Measurements from ENCODE around the gene KIF26B.

DNA sequence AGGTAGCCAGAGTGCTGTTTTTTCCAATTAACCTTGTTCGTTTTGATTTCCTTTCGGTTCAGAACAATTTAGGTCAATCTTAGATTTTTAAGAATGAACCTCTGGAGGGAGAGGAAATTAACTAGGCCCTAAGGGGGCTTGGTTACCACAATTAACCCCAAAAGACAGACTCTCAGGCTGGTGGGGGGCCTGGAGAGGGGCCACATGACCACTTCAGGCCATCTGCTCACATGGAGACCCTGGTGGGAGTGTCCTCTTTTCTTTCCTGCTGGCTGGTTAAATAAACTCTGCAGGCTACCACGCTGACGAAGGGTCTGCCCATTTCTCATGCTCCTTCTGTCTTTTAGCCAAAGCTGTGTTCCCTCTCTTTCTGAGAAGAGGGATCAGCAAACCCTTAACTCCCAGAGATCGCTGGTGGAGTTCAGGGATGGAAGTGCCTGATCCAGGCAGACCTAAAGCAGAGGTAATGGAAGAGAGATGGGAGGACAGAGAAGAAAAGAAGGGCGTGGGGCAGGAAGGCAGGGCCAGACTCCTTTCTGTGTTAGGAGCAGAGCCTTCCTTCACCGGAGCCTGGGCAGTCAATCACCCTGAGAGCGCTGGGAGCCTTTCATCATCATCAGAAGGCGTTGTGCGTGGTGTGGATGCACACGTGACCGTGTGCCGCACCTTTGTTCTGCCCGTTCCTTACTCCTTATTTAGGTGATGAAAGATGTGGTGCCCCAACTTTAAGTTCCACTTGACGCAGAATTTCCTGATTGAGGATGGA is 58.5 kb downstream of the KIF26B start:
- TF ChIP-seq POLR2A (IDR thresholded peaks at IDR 0.05) (no peak), POLR2AphosphoS5 (IDR thresholded peaks at IDR 0.05) (no peak), EP300 (IDR thresholded peaks at IDR 0.05; ENCODE audit: low read depth) (no peak)
- TF ChIP-seq, protein P1, sequence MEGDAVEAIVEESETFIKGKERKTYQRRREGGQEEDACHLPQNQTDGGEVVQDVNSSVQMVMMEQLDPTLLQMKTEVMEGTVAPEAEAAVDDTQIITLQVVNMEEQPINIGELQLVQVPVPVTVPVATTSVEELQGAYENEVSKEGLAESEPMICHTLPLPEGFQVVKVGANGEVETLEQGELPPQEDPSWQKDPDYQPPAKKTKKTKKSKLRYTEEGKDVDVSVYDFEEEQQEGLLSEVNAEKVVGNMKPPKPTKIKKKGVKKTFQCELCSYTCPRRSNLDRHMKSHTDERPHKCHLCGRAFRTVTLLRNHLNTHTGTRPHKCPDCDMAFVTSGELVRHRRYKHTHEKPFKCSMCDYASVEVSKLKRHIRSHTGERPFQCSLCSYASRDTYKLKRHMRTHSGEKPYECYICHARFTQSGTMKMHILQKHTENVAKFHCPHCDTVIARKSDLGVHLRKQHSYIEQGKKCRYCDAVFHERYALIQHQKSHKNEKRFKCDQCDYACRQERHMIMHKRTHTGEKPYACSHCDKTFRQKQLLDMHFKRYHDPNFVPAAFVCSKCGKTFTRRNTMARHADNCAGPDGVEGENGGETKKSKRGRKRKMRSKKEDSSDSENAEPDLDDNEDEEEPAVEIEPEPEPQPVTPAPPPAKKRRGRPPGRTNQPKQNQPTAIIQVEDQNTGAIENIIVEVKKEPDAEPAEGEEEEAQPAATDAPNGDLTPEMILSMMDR (IDR thresholded peaks at IDR 0.05) = no peak

Measured in transverse colon (tissue), 4 donors.